ENCODE measurements around the gene EXOSC10.
A peak's percentile ranks its signal among the peaks of the same experiment; 100 is the strongest.
"Not testable (repeated sequence)": the region's sequence is repeated elsewhere in the genome, so short reads cannot be mapped to it uniquely, and the experiment has no call there.

EXOSC10 gene

DNA sequence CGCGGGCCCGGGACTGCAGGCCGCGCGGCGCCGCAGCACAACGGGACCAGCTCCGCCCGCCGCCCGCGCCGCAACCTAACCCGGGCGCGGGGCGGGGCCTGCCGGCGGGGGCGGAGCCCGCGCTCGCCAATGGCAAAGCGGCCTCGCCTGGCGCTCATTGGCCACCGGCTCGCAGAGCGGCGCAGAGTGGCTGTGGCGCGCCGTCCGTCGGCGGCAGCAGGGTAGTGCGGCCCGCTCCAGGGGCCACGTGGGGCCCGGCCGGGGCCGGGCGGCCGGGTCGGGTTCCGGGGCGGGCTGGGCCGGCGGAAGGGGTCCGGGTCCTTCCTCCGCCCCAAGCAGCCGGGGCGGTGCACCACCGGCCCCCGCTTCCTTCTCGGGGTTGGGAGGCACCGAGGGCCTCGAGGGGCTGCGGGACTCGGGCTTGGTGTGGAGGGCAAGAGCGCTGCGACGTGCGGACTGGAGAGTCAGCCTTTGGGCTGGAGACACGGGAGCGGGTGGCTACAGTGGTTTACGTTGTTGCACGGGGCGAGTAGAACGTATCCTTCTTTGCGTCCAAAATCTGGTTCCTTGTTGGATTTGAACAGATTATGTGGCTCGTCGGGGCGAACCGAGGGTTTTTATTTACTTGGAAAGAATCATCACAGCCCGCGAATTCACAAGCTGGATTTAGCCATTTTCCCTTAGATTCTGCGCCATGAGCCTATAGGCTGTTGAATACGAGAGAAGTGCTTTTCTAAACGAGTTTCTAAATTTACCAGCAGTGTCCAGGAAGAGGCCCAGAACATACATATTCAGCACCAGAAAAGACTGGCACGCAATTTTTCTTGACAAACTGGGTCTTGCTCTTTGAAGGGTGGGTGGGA, 39.5 kb downstream of the EXOSC10 start, which contains the start of gene SRM:
SRM (minus strand) TSS at position 51 of the 863 bp plus-strand sequence. CDS start 75 bp downstream, outside the sequence.
- peak; percentile 53 to 61 for DNase-seq

- no peak for DNase-seq
These were observed 40.3 kb downstream of the EXOSC10 start for GRCh38 chr1:11059155-11059967.

- DNase-seq: no peak
These were observed 41.0 kb downstream of the EXOSC10 start for GRCh38 chr1:11058595-11059154.

DNA sequence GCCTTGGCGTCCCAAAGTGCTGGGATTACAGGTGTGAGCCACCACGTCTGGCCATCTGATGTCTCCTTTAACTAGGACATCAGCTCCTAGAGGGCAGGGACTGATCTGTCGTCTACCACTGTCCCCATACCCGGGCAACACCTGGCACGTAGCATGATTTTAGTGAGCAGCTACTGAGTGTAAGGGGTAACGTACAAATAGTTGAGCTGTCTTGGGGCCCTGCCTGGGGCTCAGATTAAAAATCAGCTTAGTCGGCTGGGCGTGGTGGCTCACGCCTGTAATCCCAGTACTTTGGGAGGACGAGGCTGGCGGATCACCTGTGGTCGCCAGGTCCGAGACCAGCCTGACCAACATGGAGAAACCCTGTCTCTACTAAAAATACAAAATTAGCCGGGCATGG, 41.6 kb downstream of the EXOSC10 start:
- no peak for DNase-seq

DNA sequence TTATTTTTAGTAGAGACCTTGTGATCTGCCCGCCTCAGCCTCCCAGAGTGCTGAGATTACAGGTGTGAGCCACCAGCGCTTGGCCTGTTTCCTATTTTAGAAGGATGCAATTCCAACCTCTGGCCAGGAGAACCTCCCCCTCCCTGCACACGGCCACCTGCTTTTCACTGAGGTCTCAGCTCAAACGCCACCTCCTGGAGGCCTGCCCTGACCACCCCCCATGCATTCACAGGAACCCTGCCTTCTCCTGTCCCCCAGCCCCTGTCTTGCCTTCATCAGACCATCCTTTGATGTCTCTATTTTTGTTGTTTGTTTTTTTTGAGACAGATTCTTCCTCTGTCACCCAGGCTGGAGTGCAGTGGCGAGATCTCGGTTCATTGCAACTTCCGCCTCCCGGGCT, 42.2 kb downstream of the EXOSC10 start:
- no peak for DNase-seq

- DNase-seq: no peak
These were observed 43.2 kb downstream of the EXOSC10 start for GRCh38 chr1:11056504-11056903.

DNA sequence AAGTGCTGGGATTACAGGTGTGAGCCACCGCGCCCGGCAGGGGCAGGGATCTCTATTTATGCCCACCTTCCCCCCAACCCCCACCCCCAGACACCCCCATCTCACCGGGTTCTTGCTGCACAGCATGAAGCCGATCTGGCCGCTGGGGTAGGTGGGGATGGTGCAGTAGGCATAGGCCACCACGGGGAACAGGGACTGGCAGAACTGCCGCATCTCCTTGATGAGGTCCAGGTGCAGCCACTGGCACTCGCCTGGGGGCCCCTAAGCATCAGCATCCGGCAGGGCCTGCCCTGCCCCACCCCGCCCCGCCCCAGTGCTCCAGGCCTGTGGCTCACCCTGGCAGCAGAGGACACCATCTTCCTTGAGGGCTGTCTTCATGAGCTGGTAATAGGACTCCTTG, 44.0 kb downstream of the EXOSC10 start:
- no peak for DNase-seq

DNA sequence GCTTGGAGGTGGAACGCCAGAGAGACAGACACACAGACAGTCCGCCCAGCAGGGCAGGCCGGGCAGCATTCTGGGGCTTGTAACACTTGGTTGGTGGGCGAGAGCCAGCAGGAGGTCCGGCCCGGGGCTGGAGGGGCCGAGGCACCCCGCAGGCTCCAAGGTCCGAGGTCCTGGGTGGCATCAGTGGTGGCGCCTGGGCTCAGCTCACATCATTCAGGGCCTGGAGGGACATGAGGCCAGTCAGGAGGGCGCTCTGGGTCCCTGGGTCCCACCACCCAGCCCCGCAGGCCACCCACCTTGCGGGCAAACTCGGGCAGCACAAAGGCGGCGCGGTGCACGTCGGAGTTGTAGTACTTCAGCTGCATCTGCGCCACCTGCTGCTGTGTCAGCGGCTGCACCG, 45.0 kb downstream of the EXOSC10 start:
- DNase-seq: no peak

DNA sequence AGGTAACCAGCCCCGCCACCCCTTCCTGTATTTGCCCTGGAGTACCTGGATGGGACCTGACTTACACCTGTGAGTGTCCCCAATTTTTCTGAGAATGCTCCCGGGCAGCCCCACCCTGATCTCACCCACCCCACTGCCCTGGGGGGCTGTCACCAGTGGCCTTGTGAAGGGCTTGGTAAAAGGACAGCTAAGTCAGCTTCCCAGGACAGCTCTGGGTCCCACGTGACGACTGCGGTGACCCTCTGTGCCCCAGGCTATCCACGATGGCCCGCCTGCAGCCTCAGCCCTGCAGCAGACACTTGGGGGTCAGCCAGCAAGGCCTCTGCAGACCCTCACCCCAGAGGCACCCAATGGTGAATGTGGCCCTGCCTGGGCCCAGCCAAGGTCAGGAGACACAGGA, 45.5 kb downstream of the EXOSC10 start:
- DNase-seq: no peak

DNA sequence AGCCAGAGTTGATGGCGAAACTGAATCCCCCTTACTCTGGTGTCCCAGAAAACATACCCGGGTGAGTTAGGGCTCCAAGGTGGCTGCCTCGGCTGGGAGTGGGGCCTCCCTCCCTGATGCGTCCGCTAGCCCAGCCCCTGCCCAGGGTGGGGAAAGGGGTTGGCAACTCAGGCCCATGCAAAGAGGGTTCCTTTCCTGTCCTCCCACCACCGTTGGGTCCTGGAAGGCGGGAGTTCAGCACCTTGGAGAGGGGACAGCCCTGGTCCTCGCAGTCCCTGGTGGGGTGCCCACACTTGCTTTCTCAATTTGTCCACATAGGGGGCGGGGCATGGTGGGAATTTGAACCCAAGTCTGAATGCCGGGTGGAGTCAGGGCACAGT, 45.9 kb downstream of the EXOSC10 start:
- no peak for DNase-seq

DNA sequence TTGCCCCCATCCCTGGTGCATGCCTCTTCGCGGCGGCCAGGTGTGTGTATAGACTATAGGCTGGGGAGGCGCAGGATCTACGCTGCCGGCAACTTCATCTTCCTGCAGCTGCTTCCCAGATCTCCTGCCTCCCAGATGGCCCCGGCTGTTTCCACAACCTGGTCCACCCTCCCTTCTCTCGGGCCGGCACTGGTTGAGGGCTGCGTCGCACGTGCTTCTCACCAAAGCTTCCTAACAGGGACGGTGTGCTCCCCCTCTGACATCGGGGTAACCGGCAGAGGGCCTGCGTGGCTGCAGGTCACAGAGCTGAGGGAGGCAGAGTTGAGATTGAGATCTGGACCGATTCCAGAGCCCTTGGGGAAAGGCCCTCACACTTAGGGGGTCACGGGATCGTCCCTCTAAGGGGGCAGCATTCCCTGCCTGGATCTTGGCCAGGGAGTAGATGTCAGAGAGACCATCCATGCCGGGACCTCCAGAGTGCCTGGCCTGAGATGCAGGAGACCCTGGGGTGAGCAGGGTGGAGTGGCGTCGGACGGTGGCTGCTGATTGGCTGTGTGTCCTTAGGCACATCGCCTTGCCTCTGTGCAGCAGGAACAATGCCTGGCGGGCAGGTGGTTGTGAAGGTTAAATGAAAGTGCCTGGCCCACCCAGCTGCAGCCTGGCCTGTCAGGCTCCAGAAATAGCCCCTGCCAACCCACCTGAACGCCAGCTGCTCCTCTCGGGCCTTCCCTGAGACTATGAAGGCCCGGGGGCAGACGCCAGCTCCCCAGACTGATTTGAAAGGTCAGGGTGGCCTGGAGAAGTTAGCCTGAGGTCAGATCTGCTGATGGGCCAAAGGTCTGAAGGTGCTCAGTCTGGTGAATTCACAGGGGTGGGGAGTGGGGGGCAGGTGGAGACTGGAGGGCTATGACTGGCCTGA, 46.6 kb downstream of the EXOSC10 start:
- no peak for DNase-seq

GRCh38 chr1:11051781-11052511, 47.7 kb downstream of the EXOSC10 start:
- no peak for DNase-seq

GRCh38 chr1:11051121-11051520, 48.5 kb downstream of the EXOSC10 start:
- DNase-seq: not testable (repeated sequence)

DNA sequence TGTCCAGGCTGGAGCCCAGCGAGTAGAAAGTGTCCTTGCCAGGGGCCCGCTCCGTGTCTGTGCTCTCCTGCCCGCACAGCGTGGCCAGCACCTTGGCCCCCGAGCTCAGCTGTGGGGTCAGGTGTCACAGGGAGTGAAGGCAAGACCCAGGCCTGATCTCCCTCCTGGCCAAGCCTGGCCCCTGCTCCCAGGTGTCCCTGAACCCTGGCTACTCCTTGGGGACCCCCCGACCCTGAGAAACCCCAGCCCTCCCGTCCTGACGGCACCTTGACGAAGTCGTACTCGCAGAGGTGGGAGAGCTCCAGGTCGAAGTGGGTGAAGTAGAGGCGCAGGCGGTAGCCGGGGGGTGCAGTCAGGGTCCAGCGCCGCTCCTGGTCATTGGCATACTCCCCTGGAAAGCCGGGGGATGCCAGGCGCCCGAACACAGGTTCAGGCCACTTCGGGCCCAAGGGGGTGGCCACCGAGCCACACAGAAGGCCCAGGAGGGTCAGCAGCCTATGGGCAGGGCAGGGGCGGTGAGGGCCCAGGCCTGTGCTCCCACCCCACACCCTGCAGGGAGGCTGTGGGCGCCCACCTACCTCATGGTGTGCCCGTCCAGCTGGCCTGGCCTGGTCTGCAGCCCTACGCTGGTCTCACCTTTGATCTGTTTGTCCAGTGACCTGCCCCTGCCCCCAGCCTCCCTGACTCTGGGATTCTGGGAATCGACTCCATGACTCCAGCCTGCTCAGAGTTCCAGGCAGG, 52.9 kb downstream of the EXOSC10 start, which contains the start of gene MASP2:
MASP2 (minus strand) TSS at position 615 of the 741 bp plus-strand sequence; CDS start at position 583, 32 bp downstream.
- no peak for DNase-seq

- no peak for DNase-seq
These were observed 53.5 kb downstream of the EXOSC10 start for GRCh38 chr1:11046270-11046566.

- DNase-seq: no peak
These were observed 54.0 kb downstream of the EXOSC10 start for GRCh38 chr1:11045428-11046269.

DNA sequence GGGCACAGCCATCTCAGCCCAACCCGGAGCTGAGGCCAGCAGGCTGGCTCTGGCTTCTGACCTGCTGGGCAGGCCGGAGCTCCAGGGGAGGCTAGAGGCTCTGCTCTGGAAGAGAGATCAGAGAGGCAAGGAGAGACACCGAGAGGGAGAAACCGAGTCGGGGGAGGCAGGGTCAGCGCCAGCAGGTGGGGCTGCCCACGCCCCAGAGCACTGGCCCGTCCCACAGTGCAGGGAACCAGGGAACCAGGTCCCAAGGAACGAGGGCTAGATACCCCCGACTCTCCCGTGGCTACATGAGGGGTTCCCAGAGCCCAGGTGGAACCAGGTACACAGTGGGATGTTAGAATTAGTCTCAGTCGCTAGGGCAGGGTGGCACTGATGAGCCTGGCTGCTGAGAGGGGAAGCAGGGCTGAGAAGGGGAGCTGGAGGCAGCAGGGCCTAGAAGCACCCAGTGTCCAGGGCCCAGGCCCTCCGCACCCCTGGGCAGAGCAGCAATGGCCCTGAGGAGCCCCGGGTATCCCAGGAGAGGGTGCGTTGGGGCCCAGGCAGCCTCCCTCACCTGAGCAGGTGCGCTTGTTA, 54.7 kb downstream of the EXOSC10 start:
- no peak for DNase-seq

- DNase-seq: no peak
These were observed 55.4 kb downstream of the EXOSC10 start for GRCh38 chr1:11044086-11044848.
